K562 (cell line): ENCODE measurements around the gene KLHL35. TPM values are rescaled to one million over a fixed set of nuclear protein-coding genes. Genes with fewer than 3 reads are reported as not detected.

Experiments
- ARNT ChIP-seq, 2 experiments: fragments of 450-650 bp; IDR thresholded peaks; 2 replicates each; pipeline ENCODE4 v1.6.1; 2016; ENCODE audit warnings: mild to moderate bottlenecking in 1 of 2
- ATF1 ChIP-seq, 2 experiments: fragments of 450-650 bp in 1 of 2; IDR thresholded peaks; 2 replicates each; pipeline ENCODE4 v1.6.1; 2016; ENCODE audit warnings: missing compliant biosample characterization in 1 of 2, missing genetic modification characterization in 1 of 2
- BCOR ChIP-seq: fragments of 450-650 bp; IDR thresholded peaks from 2 replicates; pipeline ENCODE4 v1.6.1; 2016
- CBFA2T3 ChIP-seq: fragments of 450-650 bp; IDR thresholded peaks from 2 replicates; pipeline ENCODE4 v1.6.1; 2017
- DPF2 ChIP-seq: fragments of 450-650 bp; IDR thresholded peaks from 2 replicates; pipeline ENCODE4 v1.6.1; 2016
- GATAD2B ChIP-seq: fragments of 450-650 bp; IDR thresholded peaks from 2 replicates; pipeline ENCODE4 v1.6.1; 2017; ENCODE audit warnings: mild to moderate bottlenecking, borderline replicate concordance
- HCFC1 ChIP-seq: IDR thresholded peaks from 2 replicates; pipeline ENCODE4 v1.6.1; 2012; ENCODE audit warnings: low read depth, low read length, improper control_type of control experiment
- HDAC1 ChIP-seq, 2 experiments: fragments of 450-650 bp; IDR thresholded peaks; 2 replicates each; pipeline ENCODE4 v1.6.1; 2016 to 2017; ENCODE audit warnings: inconsistent platforms in 1 of 2, mild to moderate bottlenecking in 1 of 2, moderate library complexity in 1 of 2
- HLTF ChIP-seq: fragments of 450-650 bp; IDR thresholded peaks from 2 replicates; pipeline ENCODE4 v1.6.1; 2016
- HMGN3 ChIP-seq: IDR thresholded peaks from 2 replicates; pipeline ENCODE4 v1.6.1; 2011; ENCODE audit warnings: borderline replicate concordance, low read depth, mild to moderate bottlenecking, mixed read lengths, low read length; ENCODE audit not compliant: insufficient read length; ENCODE audit errors: extremely low read depth
- MTA3 ChIP-seq: fragments of 450-650 bp; formaldehyde crosslinking; IDR thresholded peaks from 2 replicates; pipeline ENCODE4 v1.6.1; 2017; ENCODE audit warnings: mild to moderate bottlenecking, borderline replicate concordance
- NCOA1 ChIP-seq: fragments of 450-650 bp; IDR thresholded peaks from 2 replicates; pipeline ENCODE4 v1.6.1; 2016; ENCODE audit warnings: low read depth
- NEUROD1 ChIP-seq: fragments of 150-350 bp; IDR thresholded peaks from 2 replicates; pipeline ENCODE4 v1.6.1; 2014; ENCODE audit warnings: borderline replicate concordance, low read length, low read depth; ENCODE audit not compliant: partially characterized antibody
- NONO ChIP-seq, 2 experiments: fragments of 200-400 bp in 1 of 2; fragments of 450-650 bp in 1 of 2; formaldehyde crosslinking in 1 of 2; IDR thresholded peaks; 2 replicates each; pipeline ENCODE4 v1.6.1; 2017; ENCODE audit warnings: low read depth in 2 of 2, mild to moderate bottlenecking in 2 of 2, moderate library complexity in 2 of 2, low read length in 1 of 2
- NUFIP1 ChIP-seq: fragments of 450-650 bp; IDR thresholded peaks from 2 replicates; pipeline ENCODE4 v1.6.1; 2018; ENCODE audit not compliant: partially characterized antibody
- PHB ChIP-seq: fragments of 250-450 bp; sonication (Bioruptor Pico); IDR thresholded peaks from 2 replicates; pipeline ENCODE4 v1.5.0; 2021
- POLR2G ChIP-seq: fragments of 200-400 bp; formaldehyde crosslinking; IDR thresholded peaks from 2 replicates; pipeline ENCODE4 v1.6.1; 2017; ENCODE audit warnings: low read depth, mild to moderate bottlenecking, antibody characterized with exemption, low read length, moderate library complexity
- RBBP5 ChIP-seq: fragments of 200-600 bp; sonication (generic); IDR thresholded peaks from 2 replicates; pipeline ENCODE4 v1.6.1; 2012; ENCODE audit warnings: borderline replicate concordance, mild to moderate bottlenecking, low read length, control low read depth, inconsistent platforms; ENCODE audit not compliant: insufficient read depth, poor library complexity, severe bottlenecking
- RBM15 ChIP-seq: fragments of 200-400 bp; formaldehyde crosslinking; IDR thresholded peaks from 2 replicates; pipeline ENCODE4 v1.6.1; 2018; ENCODE audit warnings: mild to moderate bottlenecking, low read length, moderate library complexity; ENCODE audit not compliant: insufficient read depth
- SREBF1 ChIP-seq: fragments of 150-350 bp; IDR thresholded peaks from 2 replicates; pipeline ENCODE4 v1.6.1; 2014; ENCODE audit warnings: antibody characterized with exemption, low read depth, low read length, borderline replicate concordance
- TAF1 ChIP-seq: IDR thresholded peaks from 2 replicates; pipeline ENCODE4 v1.6.1; 2011; ENCODE audit warnings: mild to moderate bottlenecking, low read length, moderate library complexity; ENCODE audit not compliant: insufficient read depth, control insufficient read depth, severe bottlenecking; ENCODE audit errors: extremely low read depth
- TRIM28 ChIP-seq: fragments of 450-650 bp; IDR thresholded peaks from 2 replicates; pipeline ENCODE4 v1.6.1; 2017
- ZFP91 ChIP-seq: sonication (generic); formaldehyde crosslinking; IDR thresholded peaks from 2 replicates; pipeline ENCODE4 v1.8.0; 2022; ENCODE audit warnings: mild to moderate bottlenecking, missing genetic modification reagents
- polyA plus RNA-seq, 8 experiments: library from polyadenylated mRNA; depleted of rRNA in 4 of 8; stranded (reverse) in 5 of 8; unstranded in 3 of 8; fragments of >200 nt; fragmentation: Nextera tagmentation in 2 of 8; fragmentation: Illumina TruSeq in 1 of 8; extraction: Ambion mirVana in 2 of 8; extraction: Trizol in 1 of 8; gene quantifications; 2 replicates each; pipeline versions ENCODE4 v1.2.1 to v1.2.3, GENCODE V29; 2011 to 2014; ENCODE audit warnings: inconsistent platforms in 1 of 8, missing spikeins in 1 of 8
- total RNA-seq, 7 experiments: library from RNA; depleted of rRNA in 6 of 7; stranded (reverse); fragments of >200 nt in 6 of 7; fragmentation: Illumina TruSeq in 2 of 7; extraction: Trizol in 2 of 7; gene quantifications; 2 replicates each; pipeline versions ENCODE4 v1.2.1 to v1.2.3, GENCODE V29; 2011 to 2021; ENCODE audit warnings: low replicate concordance in 1 of 7
- TF ChIP-seq, protein P1 (sequence below): fragments of 450-650 bp; formaldehyde crosslinking; IDR thresholded peaks from 2 replicates; pipeline ENCODE4 v1.4.0; 2020; ENCODE audit warnings: mild to moderate bottlenecking, moderate library complexity
- TF ChIP-seq, protein P2 (sequence below): sonication (generic); formaldehyde crosslinking; IDR thresholded peaks from 2 replicates; pipeline ENCODE4 v1.8.0; 2022; ENCODE audit warnings: mild to moderate bottlenecking, low read depth, missing genetic modification reagents

Gene KLHL35
- total and polyA plus RNA-seq, 9 of the 15 experiments (the other 6 are each of a cell fraction or from before 2014, with no cell fraction given), result not detected

- TF ChIP-seq TAF1 (peak; percentile 99), ATF1 (CRISPR knock-in tag; IDR thresholded peaks at IDR 0.05) (peak; percentile 76; the same call in 1 of the 2 replicates), ATF1 (tag; IDR thresholded peaks at IDR 0.05) (peak; percentile 98), HMGN3 (peak; percentile 43), NEUROD1 (peak; percentile 70), HDAC1 (IDR thresholded peaks at IDR 0.05) (peak in 1 of 2 experiments; percentile 93; a peak in 2 of 4 replicates), NONO (IDR thresholded peaks at IDR 0.05; ENCODE audit: low read depth in 2 of 2, low read length in 1 of 2) (peak; percentile 81 to 87), CBFA2T3 (0 out of 2 replicates have a peak, but pooled peaks have one; percentile 10), MTA3 (peak; percentile 94), GATAD2B (peak; percentile 30), DPF2 (peak; percentile 34; the same call in 1 of the 2 replicates), RBBP5 (peak; percentile 100), ARNT (IDR thresholded peaks at IDR 0.05) (no peak), ZFP91 (CRISPR knock-in tag) (0 out of 2 replicates have a peak, but pooled peaks have one; percentile 34), TRIM28 (0 out of 2 replicates have a peak, but pooled peaks have one; percentile 48), PHB (CRISPR knock-in tag) (no peak), BCOR (0 out of 2 replicates have a peak, but pooled peaks have one; percentile 18), NUFIP1 (no peak), SREBF1 (peak; percentile 71; the same call in 1 of the 2 replicates), RBM15 (no peak), NCOA1 (no peak; the same call in 1 of the 2 replicates), POLR2G (peak; percentile 100), HLTF (peak; percentile 82), HCFC1 (peak; percentile 98)
- TF ChIP-seq, protein P1, sequence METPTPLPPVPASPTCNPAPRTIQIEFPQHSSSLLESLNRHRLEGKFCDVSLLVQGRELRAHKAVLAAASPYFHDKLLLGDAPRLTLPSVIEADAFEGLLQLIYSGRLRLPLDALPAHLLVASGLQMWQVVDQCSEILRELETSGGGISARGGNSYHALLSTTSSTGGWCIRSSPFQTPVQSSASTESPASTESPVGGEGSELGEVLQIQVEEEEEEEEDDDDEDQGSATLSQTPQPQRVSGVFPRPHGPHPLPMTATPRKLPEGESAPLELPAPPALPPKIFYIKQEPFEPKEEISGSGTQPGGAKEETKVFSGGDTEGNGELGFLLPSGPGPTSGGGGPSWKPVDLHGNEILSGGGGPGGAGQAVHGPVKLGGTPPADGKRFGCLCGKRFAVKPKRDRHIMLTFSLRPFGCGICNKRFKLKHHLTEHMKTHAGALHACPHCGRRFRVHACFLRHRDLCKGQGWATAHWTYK (CRISPR knock-in tag), result no peak
- TF ChIP-seq, protein P2, sequence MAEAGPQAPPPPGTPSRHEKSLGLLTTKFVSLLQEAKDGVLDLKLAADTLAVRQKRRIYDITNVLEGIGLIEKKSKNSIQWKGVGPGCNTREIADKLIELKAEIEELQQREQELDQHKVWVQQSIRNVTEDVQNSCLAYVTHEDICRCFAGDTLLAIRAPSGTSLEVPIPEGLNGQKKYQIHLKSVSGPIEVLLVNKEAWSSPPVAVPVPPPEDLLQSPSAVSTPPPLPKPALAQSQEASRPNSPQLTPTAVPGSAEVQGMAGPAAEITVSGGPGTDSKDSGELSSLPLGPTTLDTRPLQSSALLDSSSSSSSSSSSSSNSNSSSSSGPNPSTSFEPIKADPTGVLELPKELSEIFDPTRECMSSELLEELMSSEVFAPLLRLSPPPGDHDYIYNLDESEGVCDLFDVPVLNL (CRISPR knock-in tag), result peak; percentile 74; the same call in 1 of the 2 replicates
Observed at GRCh38 chr11:75399344-75400145, 33.5 kb downstream of the KLHL35 start, which contains the start of gene RPS3 (continued).
